ENCODE data around the gene RER1.

The RER1 gene

DNA sequence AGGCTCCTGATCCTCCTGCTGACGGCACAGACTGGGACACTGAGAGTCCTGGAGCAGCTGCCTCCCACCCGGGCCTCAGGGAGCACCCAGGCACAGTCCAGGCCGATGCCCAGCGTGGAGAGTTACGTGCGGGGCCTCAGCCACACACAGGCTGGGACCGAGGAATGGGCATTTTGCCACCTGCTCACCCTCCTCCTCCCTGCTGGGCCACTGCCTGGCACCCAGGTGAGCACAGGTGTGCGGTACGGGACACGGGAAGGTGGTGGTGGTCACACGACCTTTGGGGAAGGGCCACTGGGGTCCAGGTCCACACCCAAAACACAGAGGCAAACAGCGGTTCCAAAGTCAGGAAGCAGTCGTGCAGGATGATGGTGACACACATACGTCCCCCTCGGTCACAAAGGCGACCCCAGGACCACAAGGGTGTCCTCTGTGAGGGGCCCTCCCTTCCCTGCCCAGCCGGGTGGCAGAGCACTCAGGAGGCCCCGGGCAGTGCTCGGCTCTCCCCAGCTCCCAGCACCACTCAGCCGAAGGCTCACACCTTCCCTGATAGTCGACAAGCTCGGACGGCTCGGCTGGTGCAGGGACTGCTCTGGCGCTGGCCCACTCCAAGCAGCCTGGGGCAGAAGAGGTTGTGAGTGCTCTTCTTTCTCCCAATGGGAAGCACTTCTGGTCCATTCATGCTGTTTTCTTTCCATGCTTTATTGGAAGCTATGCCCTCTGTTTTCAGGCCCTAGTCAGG is 14.5 kb upstream of the RER1 start:
- DNase-seq: no peak

DNA sequence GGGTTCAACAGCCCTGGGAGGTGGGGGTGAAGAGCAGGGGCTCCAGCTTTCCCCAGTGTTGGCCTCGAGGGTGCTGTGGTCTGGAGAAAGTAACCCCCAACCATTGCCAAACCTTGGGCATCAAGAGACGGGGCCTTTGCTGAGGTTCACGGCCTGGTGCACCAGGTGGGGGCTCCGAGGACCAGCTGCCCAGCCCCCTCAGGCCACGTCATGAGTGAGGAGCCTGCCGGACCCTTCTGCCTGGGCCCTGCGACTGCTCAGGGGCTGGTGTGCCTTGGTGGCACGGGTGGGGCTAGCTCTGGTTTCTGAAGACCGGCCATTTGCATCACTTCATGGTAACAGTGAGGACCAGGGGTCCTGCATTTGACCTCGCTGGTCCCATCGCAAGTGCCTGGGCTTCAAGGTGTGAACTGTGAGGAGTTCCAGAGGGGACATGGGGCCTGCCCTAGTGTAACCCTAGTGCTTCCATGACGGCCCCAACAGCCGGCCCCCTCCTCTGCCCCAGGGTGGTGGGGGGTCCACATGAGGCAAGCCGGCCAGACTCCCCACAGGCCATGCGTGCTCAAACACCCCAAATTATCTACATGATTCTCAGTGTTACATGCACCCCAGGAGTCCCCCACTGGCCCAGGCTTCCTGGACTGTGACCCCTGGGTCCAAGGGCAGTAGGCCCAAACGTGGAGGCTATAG is 13.7 kb upstream of the RER1 start:
- DNase-seq: no peak

DNA sequence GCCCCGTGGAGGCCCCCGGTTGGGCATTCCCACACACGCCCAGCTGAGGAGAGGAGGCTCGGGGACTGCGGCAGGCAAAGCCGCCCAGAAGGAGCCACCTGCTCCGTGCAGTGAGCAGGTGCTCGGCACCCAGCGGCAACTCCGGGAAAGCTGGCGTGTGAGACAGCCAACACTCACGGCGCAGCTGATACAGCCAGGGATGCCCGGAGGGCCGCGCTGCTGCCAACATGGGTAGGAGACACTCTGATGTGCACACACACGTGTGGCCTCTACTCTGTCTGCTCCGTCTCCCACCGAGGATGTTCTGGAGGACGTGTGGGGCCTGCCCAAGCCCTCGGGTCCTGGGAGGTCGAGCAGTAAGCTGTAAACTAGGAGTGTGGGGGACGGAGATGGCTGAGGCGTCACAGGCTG is 13.2 kb upstream of the RER1 start:
- DNase-seq: no peak

DNA sequence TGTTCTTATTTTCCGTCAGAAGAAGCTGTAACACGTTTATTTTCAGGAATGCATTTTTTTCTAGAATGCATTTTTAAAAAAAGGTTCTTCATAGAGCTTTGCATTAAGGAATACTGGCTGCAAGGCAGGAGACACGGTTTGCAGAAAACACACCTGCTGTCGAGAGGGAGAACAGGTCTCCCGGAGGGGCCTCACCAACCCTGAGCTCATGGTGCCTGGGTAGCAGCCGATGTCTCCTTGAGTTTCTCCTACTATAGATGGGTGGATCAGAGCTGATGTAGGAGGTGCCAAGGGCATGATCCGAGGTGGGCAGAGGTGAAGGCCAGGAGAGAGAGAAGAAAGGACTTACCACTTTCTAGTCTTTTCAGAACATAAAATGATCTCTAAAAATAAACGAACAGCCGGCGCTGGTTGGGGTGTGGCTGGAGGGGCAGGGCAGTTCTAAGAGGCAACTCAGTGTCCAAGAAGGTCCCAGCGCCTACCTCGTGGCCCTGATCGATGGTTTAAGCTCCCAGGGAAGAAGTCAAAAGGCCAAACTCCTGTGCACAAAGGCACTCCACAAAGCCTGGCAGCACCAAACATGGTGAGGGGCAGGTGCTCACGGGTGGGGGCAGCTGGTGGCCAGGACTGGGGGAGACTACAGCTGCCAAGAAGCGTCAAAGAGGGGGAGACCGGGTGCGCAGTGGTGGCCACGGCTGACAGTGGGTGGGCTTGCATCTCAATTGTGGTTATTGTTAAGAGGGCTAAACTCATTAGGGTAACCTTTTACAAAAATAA is 12.5 kb upstream of the RER1 start:
- DNase-seq: no peak

DNA sequence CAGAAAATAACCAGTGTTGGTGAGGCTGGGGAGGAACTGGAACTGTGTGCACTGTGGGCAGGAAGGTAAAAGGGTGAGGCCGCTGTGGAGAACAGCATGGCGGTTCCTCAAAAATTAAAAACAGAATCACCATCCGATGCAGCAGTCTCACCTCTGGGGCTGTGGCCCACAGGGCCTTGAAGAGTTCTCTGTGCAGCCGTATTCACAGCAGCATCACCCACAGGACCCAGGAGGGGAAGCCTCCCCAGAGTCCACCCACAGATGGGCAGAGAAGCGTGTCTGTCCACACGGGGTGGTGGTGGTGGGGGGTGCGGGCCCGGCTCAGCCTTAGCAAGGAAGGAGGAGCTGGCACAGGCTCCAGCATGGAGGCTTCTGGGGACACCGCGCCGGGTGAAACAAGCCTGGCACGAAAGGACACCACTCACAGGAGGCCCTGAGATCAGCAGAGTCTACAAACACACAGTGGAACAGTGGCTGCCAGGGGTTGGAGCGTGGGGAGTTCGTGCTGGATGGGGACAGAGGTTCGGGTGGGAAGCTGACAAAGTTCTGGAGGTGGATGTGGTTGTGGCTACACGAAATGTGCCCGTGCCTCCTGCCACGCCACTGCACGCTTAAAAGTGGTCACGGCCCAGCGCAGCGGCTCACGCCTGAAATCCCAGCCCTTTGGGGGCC is 11.8 kb upstream of the RER1 start:
- no peak for DNase-seq

DNA sequence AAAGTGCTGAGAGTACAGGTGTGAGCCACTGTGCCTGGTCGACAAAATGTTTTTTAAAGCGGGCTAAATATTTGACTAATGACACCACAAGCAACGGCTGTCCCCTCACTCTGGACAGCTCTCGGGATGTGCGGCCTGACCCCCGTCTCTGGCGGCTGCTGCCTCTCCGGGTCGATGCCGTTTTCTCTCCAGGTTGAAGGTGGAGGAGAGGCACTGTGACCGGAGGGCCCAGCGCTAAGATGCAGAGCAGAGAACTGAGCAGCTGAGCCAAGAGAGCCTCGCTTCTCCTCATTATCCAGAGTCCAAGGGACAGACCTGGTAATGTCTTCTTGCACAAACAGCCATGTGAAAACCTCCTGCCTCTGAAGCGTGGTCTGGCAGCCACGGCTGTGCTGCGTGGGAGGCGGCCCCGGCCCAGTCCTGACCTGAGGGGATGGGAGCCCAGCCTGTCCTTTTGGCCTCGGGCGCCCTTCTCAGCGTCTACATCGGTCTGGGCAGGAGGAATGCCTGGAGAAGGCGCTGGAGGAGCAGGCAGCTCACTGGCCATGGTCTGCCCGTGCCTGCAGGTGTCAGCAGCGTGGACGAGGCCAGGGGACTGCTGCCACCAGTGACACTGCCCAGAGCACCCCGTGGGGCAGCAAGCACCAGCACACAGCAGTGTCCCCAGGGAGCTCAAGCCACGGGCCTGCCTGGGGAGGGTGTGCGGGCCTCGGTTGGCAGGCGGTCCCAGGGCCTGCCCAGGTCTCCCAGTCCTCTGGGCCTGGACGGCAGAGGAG is 10.6 kb upstream of the RER1 start:
- no peak for DNase-seq

DNA sequence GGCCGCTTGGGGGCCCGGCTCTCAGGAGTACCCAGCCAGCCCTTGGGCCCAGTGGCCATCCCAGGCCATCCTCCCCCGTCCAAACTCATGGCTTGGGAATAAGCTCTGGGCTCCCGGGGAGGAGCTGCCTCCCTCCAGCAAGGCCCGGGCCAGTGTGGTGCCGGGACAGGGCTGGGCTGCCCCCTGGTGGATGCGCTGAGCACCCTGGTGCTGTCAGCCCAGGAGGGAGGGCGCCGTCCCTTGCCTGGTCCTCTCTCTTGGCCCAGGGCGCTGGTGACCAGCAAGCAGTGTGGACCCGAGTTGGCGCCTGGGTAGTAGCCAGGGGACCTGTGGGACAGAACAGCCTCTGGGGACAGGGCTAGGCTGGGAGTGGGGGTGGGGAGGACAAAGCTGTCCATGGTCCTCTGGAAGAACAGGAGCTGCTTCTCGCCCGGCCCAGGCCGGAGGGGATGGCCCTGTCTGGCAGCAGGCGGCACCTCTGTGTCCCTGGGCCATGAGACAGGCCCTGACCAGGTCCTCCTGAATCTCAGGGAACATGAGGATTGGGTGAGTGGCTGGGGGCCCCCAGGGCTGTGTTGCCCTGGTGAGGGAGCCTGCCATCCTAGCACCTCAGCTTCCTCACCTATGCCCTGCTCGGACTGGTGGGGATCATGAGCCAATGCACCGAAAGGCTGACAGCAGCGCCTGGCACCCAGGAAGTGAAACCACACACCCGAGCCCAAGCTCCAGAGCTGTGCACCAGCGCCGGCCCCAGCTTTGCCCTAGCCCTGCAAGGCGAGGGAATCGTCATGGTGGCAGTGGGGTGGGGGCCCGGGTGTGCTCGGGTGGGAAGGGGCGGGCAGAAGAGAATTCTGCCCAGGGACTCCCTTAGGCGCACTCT is 9.7 kb upstream of the RER1 start:
- no peak for DNase-seq

DNA sequence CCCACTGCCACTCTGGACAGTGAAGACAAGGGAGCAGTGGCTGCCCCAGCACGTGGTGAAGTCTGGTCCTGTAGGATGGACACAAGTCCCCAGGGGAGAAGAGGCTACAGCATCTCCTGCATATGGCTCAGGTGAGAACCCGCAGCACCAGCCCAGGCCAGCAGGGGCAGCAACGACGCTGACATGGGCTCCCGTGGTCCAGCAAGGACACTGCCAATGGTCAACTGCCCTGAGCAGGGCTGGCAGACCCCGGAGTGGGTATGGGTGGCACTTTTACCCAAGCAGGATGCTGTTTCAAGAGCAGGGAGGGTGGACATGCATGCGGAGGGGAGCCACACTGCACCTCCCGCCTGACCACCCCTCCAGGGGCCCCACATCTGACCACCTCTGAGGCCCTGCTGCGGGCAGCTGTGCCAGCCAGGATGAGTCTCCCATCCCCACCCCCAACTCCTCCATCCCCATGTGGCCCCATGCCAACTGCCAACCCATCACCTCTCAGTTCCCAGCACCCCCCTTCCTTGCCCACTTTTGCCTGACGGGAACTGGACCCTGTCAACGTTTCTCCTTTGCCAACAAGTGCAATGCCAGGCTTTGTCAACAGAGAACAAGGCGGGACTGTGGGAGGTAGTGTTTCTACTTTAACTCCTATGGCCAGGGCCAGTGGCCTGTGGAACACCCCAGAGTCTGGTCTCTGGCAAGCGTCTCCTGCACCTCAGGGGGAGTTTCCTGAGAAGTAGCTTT is 8.8 kb upstream of the RER1 start:
- DNase-seq: no peak

DNA sequence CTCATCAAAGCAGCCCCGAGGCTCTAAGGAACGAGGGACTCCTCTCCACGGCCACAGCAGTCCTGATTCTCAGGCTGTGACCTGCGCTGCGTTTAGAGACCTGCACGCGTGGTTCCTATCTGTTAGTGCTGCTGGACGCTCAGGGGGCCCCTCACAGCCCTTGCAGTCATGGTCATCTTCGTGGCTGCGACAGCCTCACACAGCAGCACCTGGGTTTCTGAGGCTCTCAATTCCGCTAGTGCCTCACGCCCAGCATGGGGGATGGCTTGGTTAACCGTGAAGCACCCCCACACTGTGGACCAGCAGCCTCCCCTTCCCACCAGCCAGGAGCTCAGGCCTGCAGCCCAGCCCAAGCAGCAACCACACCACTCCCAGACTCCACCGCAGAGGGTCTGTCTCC is 8.1 kb upstream of the RER1 start:
- no peak for DNase-seq

DNA sequence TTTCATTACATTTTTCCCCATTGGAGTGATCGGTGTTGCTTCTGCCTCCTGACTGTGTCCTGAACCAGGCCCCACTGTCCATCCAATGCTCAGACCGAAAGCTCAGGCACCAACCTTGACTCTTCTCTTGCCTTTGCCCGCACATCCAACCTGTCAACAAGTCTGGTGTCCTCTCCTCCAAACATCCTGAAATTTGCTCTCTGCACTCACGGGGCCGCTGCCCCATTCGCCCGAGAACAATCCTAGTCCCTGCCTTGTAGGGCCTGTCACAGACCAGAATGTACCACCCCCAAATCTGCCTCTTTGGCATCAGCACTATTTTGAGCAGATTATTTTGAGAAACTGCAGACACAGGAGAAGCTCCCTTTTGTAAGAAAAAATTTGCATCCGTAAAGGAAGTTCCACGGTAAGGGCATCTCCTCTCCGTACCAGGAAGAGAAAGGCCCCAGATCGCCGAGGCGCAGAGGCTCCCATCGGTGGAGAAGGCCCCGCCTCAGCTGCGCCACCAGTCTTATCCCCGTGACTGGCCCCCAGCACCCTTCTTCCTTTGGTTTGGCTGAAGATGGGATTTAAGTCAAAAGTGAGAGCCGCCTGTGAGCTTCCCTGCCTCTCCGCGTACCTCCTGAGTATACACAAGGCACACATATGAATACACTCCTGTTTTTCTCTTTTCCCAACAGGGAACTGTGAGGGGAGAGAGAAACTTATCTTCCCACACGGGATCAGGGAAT is 7.3 kb upstream of the RER1 start:
- DNase-seq: no peak

DNA sequence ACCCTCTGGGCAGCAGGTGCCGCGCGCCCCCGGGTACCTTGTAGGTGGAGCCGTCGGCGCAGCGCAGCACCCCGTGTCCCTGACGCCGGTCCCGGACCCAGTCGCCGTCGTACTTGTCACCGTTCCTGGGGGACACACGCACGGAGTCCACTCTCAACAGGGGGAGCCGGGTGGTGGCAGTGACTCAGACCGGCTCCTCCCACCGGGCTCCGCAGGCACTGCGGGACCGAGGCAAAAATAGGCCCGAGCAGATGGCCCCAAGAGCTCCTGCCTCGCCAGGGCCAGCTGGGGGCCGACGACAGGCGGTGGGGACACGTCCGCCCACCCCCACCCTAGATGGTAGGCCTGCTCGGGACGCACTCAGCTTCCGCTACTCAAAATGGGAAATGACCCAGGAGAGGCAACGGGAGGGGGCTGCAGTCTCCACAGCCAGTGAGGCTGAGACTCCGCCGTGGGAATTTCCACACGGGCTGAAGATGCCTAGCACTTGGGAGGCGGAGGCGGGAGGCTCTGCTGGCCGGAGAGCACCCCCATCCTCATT is 6.6 kb upstream of the RER1 start:
- no peak for DNase-seq

DNA sequence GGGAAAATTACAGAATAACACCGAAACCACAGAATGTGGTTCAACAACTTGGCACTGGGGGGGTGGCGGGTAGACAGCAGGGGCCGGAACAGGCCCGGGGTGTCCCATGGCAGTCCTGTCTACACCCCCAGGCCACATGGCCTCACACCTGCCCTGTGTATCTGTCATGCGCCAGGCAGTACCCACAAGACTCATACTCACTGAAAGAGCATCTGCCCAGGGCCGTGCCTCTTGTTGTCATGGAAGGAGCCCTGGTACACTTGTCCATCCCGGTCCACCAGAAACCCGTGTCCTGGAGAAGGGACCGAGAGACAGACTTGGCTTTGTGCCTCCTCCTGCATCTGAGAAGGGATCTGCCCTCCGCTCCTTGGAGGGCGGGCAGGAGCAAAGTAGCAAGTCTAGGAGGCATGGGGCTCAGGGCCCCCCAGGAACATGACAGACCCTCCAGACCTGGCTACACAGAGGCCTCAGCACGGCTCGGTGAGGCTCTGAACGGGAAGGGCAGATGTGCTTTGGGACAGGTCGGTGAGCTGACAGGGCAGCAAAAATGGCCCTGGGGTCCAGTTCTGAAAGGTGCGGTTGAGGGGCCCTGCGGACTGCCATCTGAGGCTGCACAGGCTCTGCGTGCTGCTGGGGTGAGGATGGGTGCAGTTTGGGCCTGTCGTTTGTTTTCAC is 5.9 kb upstream of the RER1 start:
- DNase-seq: no peak

DNA sequence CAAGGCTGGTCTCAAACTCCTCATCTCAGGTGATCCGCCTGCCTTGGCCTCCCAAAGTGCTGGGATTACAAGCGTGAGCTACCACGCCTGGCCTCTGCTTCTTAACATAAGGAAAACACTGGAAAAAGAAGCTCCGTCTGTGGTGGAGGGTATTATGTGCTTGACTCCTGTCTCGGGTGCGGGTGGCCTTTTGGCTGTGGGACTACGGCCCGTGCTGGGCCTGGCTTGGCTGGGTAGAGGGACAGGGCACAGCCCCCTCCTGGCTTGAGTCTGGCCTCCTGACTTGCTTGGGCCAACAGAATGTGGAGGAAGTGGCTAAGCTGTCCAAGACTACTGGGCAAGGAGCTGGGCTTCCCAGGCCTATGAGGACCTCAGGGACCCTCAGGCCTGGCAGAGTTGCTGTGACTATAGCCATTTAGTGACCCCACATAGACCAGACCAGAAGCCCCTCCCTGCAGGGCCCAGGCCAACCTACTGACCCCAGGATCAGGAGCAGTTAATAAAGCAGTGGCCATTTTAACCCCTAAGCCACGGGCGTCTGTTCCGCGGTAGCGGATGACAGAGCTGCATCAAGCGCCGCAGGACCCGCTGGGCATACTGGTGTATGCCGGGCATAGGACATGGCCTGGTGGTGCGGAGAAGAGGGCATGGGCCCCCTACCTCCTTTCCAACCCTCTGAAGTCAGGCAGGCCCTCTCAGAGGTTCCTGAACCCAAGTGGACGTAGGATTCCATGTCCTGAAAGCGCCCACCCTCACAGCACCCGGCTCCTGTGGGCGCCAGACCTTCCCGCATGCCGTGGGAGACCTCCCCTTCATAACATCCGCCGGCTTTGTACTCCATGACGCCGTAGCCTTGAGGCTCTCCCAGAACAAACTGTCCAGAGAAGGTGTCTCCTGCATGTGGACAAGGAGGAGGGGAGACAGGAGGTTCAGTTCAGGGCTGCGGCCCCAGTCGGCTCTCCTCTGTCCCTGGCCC is 4.7 kb upstream of the RER1 start:
- DNase-seq: no peak

DNA sequence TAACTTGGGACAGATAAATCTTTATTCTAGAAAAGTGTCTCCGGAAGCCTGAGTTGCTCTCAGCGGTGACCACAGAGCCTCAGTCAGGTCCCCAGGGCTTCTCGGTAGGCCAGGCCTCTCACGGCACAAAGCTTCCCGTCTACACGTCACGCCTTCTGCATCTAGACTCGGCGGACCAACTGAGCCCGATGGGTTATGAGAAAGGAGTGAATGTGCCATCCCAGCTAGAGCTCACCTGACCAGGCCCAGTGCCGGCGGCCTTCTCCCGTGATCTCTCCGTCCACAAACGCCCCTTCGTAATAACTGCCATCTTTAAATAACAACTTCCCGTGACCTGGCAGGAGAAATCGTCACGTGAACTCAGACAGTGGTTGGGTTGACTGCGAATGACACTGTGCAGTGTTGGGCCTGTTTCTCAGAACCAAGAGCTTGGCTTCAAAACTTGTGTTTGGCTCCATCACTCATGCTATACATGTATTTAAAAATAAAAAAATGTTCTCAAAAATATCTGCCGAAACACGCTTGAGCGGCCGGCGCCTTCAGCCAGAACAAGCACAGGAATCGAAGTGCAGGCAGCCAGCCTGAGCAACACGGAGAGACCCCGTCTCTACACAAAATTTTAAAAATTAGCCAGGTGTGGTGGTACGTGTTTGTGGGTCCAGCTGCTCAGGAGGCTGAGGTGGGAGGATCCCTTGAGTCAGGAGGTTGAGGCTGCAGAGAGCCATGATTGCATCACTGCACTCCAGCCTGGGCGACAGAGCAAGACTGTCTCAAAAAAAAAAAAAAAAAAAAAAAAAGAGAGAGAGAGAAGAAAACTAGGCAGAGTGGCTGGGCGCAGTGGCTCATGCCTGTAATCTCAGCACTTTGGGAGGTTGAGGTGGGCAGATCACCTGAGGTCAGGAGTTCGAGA is 3.4 kb upstream of the RER1 start:
- DNase-seq: no peak

DNA sequence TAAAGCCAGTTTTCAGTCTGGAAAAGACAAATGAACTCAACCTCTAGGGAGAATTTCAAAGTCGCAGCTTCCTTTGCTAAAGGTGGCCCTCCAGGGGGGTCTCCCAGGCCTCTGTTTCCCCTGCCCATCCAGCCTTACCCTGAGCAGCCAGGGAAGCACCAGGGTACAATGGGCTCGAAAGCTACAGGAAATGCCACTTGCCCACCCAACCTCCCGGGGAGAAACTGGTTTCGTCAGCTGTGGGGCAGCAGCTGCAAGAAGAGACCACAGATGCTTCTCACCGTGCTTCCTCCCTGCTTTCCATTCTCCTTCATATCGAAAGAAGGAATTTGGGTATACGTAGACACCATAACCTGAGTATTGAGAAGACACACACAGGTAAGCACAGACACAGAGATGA is 2.0 kb upstream of the RER1 start:
- no peak for DNase-seq

DNA sequence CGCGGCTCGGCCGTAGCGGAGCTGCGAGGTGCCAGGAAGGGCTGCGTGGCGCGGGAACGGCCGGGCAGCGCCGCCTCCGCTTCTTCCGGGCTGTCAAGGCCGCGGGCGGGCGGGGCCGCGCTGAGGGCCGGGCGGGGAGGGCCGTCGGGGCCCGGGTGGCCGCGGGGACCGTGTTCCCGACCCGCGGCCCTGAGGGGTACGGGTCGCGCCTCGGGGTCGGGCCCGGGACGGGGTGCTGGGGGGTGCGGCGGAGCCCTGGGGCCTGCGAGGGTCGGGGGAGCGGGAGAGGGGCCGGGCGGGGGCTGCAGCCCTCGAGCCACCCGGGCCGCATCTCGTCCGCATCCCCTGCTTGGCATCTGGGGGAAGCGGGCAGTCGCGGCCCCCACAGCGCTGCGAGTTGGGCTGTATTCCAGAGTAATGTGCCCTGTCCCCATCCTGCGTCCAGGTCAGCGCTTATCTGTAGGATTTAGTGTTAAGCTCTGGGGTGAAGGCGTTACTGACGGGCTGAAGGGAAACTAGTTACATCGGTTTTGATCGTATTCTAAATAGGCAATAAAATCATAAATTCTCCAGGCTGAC is 379 bp downstream of the RER1 start:
- no peak for DNase-seq
